ENCODE data around the gene ILKAP.

Gene ILKAP

GRCh38 chr2:238150686-238151085 is 52.8 kb downstream of the ILKAP start:
- Histone ChIP-seq H3K9ac (no peak overlapping the region), H3K36me3 (ENCODE audit: insufficient read depth) (no peaks in the 10 kb centered on the region), H3K4me2 (no peak overlapping the region), H3K4me3 (IDR thresholded peaks at IDR 0.05; ENCODE audit: insufficient read depth, low read depth, low read length) (no peak overlapping the region), H4K20me1 (ENCODE audit: insufficient read depth) (no peaks in the 10 kb centered on the region), H3K27ac (no peak overlapping the region), H3K79me2 (ENCODE audit: insufficient read depth, low read depth) (no peaks in the 10 kb centered on the region), H3K27me3 (ENCODE audit: insufficient read depth, low read depth) (no peaks in the 10 kb centered on the region), H2AFZ (ENCODE audit: low read depth) (no peak overlapping the region), H3K4me1 (ENCODE audit: low read depth, poor library complexity, severe bottlenecking) (no peaks in the 10 kb centered on the region)
- no peak for TF ChIP-seq CTCF (conservative IDR thresholded peaks at IDR 0.05; ENCODE audit: low read depth, low read length)

GRCh38 chr2:238149841-238150572 is 53.5 kb downstream of the ILKAP start:
- Histone ChIP-seq H4K20me1 (ENCODE audit: insufficient read depth) (no peaks in the 10 kb centered on the region), H3K4me2 (no peak overlapping the region), H3K4me3 (IDR thresholded peaks at IDR 0.05; ENCODE audit: insufficient read depth, low read depth, low read length) (no peak overlapping the region), H3K36me3 (ENCODE audit: insufficient read depth) (no peaks in the 10 kb centered on the region), H2AFZ (ENCODE audit: low read depth) (no peak overlapping the region), H3K27me3 (ENCODE audit: insufficient read depth, low read depth) (no peaks in the 10 kb centered on the region), H3K79me2 (ENCODE audit: insufficient read depth, low read depth) (no peaks in the 10 kb centered on the region), H3K4me1 (ENCODE audit: low read depth, poor library complexity, severe bottlenecking) (no peaks in the 10 kb centered on the region), H3K27ac (no peak overlapping the region), H3K9ac (no peak overlapping the region)
- no peak for TF ChIP-seq CTCF (conservative IDR thresholded peaks at IDR 0.05; ENCODE audit: low read depth, low read length)

GRCh38 chr2:238148981-238149380 is 54.5 kb downstream of the ILKAP start:
- no peak overlapping the region for H3K27ac ChIP-seq
- no peaks in the 10 kb centered on the region for H3K36me3 ChIP-seq (ENCODE audit: insufficient read depth)
- no peak overlapping the region for H3K4me2 ChIP-seq
- no peaks in the 10 kb centered on the region for H3K27me3 ChIP-seq (ENCODE audit: insufficient read depth, low read depth)
- no peak for TF ChIP-seq CTCF (conservative IDR thresholded peaks at IDR 0.05; ENCODE audit: low read depth, low read length)
- H3K9ac ChIP-seq, result no peak overlapping the region
- H3K4me1 ChIP-seq (ENCODE audit: low read depth, poor library complexity, severe bottlenecking), result no peaks in the 10 kb centered on the region
- no peaks in the 10 kb centered on the region for H3K79me2 ChIP-seq (ENCODE audit: insufficient read depth, low read depth)
- H2AFZ ChIP-seq (ENCODE audit: low read depth), result no peak overlapping the region
- no peaks in the 10 kb centered on the region for H4K20me1 ChIP-seq (ENCODE audit: insufficient read depth)
- no peak overlapping the region for H3K4me3 ChIP-seq (IDR thresholded peaks at IDR 0.05; ENCODE audit: insufficient read depth, low read depth, low read length)

GRCh38 chr2:238146884-238147544 is 56.5 kb downstream of the ILKAP start:
- Histone ChIP-seq H4K20me1 (ENCODE audit: insufficient read depth) (no peaks in the 10 kb centered on the region), H3K36me3 (ENCODE audit: insufficient read depth) (no peaks in the 10 kb centered on the region), H3K27ac (no peak overlapping the region), H2AFZ (ENCODE audit: low read depth) (no peak overlapping the region), H3K4me2 (no peak overlapping the region), H3K79me2 (ENCODE audit: insufficient read depth, low read depth) (no peaks in the 10 kb centered on the region), H3K9ac (no peak overlapping the region), H3K4me3 (IDR thresholded peaks at IDR 0.05; ENCODE audit: insufficient read depth, low read depth, low read length) (no peak overlapping the region), H3K4me1 (ENCODE audit: low read depth, poor library complexity, severe bottlenecking) (no peaks in the 10 kb centered on the region), H3K27me3 (ENCODE audit: insufficient read depth, low read depth) (no peaks in the 10 kb centered on the region)
- no peak for TF ChIP-seq CTCF (conservative IDR thresholded peaks at IDR 0.05; ENCODE audit: low read depth, low read length)
